HG02759 (cell line): ENCODE measurements around the gene MXD3.

Source experiments
- ATAC-seq: cut with Tn5 transposase; IDR thresholded peaks from one replicate; pipeline ENCODE4 v1.9.1; 2021; ENCODE audit warnings: mild to moderate bottlenecking, moderate library complexity; ENCODE audit not compliant: unreplicated experiment

Gene MXD3

DNA sequence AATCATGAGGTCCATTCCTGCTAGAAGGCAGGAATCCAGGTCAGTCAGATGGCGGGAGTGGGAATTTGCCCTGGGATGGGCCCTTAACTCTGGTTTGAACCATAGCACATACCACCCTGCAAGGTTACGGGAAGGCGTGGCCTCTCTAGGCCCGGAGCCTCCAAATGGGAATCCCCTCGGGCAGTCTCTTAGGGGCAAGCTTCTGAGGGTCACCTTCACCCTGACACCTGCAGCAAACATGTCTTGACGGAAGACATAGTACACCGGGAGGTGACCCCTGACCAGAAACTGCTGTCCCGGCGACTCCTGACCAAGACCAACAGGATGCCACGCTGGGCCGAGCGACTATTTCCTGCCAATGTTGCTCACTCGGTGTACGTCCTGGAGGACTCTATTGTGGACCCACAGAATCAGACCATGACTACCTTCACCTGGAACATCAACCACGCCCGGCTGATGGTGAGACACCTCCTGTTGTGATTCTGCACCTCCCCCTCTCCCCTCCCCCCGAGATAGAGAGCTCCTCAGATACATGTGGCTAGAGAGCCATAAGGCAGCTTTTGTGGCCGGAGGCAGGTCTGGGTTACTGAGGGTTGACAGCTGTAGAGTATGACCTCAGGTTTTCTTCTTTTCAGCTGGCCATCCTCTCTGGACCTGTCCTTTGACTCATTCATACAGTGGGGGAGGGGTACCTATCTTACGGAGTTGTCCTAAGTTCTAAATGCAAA, 7.1 kb downstream of the MXD3 start:
- no peak for ATAC-seq

DNA sequence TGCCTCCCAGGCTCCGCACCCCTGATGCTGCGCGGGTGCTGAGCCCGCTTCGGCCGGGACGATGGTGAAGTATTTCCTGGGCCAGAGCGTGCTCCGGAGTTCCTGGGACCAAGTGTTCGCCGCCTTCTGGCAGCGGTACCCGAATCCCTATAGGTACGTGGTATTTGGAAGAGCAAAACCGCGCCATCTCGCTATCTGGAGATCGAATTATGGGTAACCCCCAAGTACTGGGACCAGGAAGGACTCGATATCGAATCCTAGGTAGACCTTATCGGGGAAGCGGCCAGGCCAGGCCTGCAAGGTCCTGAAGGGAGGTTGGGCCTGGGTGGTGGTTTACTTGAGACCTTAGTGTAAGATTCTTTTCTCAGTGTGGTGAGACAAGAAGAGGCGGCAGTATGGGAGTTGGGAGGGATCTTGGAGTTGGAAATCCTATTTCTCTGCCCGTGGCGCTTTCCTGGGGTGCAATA, 7.7 kb downstream of the MXD3 start:
- ATAC-seq = peak; percentile 8

DNA sequence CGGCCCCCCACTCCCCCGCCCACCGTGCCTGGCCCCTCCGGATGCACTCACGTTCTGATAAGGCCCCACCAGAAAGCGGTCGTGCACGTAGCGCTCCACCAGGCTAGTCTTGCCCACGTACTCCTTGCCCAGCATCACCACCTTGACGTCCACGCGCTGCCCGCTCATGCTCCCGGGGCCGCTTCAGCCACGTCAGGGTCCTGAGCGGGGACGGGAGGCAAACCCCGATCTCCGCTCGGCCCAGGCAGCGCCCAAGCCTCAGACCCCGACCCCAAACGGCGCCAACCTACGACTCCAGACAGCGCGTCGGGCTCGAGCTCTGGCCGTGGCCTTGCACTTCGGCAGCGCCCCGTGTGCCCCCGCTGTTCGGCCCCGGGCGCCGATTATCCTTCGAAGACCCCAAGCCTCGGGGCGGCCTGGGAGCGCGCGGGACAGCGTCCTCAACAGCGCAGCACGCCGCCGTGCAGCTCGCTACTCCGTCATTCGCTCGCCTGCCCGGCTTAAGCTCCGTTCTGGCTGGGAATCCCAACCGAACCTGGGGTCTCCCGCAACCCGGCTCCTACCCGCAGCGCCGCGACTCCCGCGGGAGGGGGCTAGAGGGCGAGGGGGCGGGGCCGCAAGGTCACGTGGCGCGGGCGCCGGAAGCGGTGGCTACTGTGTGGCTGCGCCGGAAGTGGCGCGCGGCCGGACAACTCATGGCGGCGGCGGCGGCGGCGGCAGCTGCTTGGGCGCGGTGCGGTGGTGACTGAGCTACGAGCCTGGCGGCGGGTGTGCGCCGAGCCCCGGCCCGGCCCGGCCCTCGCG, 8.4 kb downstream of the MXD3 start, which contains the start of the genes PRELID1 and RAB24:
PRELID1 (plus strand) TSS at position 679 of the 804 bp plus-strand sequence. CDS start 187 bp downstream, outside the sequence.
RAB24 (minus strand) TSS at position 599 of the 804 bp plus-strand sequence; CDS start at position 168, 431 bp downstream.
- ATAC-seq = peak; percentile 63

DNA sequence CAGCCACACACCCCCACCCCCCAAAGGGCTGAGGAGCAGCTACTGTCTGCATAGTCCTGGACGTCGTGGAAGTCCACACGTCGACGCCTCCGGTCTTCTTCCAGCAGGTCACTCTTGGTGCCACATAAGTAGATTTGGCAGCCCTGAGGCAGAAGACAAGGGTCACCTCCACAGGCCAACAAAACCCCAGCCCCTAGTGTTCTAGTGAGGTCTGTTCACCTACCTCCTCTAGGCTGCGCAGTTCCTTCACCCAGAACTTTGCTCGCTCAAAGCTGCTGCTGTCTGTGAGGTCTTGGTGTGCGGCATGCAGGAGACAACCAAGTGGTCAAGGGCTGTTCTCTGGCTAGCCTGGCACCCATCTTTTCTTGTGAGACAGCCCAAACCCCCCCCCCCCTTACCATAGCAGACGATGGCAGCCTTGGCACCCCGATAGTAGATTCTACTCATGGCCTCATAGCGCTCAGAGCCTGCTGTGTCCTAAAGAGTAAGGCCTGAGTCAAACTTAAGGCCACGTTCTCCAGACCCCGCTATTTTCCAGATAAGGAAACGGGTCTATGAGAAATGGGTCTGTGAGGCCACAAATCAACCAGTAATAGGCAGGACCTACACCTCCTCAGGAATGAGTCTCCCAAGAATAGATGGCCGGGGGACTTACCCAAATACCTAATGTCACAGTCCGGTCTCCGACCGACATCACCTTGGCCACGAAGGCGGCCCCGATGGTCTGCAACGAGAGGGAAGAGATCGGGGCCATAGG, 9.2 kb downstream of the MXD3 start:
- ATAC-seq = no peak

DNA sequence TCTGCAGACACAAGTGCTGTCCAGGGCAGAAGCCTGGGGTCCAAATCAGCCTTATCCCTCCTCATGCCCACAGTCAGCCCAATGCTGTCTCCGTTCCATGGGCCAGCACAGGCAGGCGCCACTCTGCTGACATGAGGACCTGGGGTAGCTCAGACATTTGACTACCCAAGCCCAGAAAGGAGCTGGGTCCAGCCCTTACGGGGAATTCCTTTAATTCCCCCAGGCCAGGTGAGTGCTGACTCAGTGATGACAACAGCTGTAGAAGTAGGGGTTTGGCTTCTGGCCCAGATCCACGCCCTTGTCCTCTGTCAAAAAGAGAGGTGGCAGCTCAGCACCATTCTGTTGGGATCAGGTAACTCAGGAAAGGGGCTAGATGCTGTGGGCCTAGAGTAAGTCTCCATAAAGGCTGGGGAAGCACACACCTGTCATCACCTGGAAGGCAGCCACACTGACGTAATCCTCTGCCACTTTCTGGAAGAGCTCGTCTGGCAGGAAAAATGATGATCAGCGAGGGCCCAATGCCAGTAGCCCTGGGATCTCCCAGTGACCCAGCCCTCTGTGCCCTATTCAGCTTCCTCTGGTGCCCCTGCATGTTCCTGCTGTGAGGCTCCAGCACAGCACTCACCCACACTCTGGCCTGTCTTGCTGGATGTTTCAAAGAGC, 10.1 kb downstream of the MXD3 start:
- no peak for ATAC-seq

DNA sequence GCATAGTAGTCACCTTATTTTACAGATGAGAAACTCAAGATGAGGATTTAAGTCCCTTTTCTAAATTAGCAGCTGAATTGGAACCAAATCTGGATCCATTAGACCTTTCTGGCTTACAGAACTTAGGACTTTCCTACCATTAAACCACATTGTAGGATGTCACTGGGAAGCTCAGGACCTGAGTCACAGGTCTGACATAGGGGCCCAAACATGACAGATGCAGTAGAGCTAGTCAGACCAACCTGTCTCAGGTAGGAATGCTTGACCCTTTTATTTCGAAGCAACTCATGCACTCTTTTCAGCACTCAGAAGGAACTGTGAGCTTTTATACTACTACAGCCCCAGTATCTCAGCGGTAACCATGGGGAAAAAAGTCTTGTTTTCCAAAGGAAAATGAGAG, 10.7 kb downstream of the MXD3 start:
- ATAC-seq = no peak

DNA sequence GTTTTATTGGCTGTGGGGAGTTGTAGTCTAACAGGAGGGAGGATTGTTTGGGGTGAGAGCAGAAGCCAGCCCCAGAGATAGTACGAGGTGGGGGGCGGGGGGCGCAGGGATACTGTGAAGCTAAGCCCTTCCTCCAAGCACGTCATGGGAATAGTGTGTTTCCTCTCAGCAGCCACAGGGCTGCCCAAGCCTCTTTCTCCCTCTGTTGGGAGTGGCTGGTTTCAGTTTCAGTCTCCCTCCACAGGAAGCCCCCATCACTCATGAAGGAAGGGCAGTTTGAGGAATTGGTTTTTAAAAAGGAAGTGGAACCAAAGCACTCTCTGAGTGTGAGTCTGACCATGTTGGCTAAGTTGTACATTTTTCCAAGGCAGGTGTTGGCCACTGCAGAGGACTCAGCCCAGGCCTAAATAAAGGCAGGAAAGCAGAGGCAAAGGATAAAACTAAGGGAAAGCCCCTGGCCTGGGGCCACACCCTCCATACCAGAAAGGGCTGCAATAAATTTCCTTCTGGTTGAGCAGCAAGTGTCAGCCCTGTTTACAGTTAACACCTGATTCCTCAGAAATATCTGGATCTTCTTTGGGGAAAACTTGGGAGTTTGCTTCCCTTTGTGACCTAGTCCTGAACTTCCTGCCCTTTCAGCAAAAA, 11.3 kb downstream of the MXD3 start:
- peak; percentile 34 for ATAC-seq

DNA sequence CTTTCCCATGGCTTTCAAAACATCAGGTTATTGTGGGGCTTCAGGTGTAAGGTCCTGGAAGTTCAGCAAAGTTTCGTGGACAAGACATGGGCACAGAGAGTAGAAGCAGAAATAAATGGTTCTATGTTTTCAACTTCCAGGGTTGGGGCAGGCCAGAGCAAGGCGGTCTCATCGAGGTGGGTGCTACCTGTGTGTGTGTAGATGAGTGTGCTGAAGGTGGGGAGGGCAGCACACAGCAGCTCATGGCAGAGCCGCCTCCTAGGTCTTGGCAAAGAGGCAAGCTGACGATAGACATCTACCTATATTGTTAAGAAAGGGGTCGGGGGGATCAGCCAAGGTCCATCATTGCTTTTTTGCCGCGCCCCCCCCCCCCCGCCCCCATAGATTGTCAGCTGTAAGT, 12.0 kb downstream of the MXD3 start:
- no peak for ATAC-seq

DNA sequence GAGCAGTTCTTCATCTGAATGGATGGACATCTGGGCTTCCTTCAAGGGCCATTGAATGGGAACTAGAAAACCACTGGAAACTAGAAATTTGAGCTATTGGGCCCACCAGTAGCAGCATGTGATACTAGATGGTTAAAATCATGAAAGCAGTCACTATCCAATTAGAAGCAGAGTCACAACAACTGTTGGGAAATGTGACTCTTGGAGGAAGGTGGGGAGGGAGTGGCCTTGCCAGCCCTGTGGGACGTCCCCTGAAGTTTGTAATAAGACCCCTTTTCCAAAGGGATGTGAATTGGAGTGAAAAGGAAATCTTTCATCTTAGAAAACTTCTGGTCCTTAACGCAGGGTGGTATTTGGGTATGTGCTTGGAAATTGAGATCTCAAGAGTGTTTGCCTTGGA, 13.8 kb downstream of the MXD3 start:
- ATAC-seq = no peak

DNA sequence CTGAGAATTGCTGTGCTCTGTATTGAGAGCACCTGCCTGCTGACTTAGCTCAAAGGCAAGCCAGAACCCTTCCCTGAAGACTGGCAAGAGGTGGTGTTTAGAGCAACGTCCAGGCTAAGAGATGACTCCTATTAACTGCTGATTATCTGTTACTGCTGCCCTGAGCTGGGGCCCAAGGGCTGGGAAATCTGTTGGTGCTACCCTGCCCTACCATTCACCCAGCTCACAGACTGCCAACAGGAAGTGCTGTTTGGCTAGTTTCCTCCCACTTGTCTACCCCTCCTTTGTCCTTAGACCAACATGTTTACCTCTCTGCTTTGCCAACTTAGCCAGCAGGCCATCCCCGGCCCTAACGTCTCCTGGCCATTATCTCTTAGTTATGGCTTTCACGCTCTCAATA, 15.1 kb downstream of the MXD3 start:
- no peak for ATAC-seq

DNA sequence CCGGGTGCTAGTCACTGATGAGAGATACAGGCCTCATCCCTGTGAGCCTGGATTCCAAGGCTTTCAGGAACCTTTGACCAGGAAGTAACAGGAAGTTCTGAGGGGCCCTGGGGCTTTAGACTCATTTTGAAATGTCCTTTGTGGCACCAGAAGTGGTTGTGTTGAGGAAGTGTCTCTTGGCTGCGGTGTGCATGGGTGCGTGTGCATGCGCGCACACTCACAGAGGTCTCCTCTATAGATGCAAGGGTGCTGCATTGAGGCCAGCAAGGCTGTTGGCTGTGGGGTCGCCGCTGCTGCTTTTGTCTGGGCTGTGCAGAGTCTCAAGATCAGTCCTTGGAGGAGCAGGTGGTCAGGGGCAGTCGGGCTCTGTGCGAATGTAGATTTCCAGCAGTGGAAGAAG, 15.8 kb downstream of the MXD3 start:
- ATAC-seq = no peak

DNA sequence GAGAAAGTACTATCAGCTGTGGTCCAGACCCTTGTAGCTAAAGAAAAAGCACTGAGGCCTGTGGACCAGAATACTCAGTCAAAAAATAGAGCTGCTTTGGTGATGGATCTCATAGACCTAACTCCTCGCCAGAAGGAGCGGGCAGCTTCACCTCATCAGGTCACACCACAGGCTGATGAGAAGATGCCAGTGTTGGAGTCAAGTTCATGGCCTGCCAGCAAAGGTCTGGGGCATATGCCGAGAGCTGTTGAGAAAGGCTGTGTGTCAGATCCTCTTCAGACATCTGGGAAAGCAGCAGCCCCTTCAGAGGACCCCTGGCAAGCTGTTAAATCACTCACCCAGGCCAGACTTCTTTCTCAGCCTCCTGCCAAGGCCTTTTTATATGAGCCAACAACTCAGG, 17.1 kb downstream of the MXD3 start:
- no peak for ATAC-seq

DNA sequence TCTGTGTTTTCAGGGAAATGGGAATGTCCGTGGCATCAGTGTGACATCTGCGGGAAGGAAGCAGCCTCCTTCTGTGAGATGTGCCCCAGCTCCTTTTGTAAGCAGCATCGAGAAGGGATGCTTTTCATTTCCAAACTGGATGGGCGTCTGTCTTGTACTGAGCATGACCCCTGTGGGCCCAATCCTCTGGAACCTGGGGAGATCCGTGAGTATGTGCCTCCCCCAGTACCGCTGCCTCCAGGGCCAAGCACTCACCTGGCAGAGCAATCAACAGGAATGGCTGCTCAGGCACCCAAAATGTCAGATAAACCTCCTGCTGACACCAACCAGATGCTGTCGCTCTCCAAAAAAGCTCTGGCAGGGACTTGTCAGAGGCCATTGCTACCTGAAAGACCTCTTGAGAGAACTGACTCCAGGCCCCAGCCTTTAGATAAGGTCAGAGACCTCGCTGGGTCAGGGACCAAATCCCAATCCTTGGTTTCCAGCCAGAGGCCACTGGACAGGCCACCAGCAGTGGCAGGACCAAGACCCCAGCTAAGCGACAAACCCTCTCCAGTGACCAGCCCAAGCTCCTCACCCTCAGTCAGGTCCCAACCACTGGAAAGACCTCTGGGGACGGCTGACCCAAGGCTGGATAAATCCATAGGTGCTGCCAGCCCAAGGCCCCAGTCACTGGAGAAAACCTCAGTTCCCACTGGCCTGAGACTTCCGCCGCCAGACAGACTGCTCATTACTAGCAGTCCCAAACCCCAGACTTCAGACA, 17.7 kb downstream of the MXD3 start:
- ATAC-seq = no peak

DNA sequence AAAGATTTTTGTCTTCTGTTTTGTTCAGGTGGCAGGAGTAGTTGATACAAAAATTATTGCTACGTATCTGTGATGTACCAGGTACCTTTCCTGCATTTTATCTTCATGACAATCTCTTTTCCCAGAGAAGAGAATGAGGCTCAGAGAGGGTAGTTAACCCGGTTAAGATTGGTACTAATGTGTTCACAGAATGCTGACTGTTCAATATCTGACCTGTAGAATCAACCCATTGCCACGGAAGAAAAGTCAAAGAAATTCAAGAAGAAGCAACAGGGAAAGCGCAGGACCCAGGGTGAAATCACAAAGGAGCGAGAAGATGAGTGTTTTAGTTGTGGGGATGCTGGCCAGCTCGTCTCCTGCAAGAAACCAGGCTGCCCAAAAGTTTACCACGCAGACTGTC, 20.0 kb downstream of the MXD3 start:
- no peak for ATAC-seq

DNA sequence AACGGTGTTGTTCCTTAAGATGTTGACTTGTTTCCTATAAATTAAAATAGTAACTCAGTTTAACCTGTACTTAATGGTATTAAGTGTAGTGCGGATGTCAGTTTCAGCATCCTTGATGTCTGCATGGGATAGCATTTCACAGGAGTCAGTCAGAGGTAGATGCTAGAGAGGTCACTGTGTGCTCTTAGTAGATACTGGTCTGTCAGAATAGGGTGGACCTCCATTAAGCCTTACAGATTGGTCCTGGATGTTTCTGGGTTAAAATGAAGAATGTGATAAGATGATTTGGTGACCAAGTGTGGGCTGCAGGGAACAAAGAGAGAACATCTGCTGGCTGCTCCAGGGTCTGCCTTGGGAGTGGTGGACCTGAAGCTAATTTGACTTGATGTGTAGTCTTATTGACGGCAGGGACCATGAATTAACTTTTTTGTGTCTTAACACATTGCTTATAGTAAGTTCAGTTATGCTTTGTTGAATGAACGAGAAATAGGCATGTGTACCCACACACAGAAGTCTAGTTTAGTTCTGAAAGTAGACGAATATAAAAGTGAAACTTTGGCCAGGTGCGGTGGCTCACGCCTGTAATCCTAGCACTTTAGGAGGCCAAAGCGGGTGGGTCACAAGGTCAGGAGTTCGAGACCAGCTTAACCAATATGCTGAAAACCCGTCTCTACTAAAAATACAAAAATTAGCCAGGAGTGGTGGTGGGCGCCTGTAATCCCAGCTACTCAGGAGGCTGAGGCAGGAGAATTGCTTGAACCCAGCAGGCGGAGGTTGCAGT, 20.7 kb downstream of the MXD3 start:
- no peak for ATAC-seq

DNA sequence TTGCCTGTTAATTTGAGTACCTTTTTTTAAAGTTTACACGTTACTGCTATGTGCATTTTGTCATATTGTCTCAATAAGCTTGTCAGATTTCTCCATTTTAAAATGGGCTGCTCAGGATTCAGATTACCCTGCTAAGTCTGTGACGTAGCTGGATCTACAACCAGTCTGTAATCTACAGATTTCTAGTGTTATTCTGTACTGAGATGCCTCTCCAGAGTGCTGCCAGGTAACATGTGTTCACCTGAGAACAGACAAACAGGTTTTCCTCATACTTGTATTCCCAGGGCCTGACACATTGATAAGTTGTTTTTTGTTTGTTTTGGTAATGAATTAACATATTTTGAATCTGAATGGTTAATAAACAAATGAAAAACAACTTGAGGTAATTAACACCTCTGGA, 23.5 kb downstream of the MXD3 start:
- no peak for ATAC-seq

DNA sequence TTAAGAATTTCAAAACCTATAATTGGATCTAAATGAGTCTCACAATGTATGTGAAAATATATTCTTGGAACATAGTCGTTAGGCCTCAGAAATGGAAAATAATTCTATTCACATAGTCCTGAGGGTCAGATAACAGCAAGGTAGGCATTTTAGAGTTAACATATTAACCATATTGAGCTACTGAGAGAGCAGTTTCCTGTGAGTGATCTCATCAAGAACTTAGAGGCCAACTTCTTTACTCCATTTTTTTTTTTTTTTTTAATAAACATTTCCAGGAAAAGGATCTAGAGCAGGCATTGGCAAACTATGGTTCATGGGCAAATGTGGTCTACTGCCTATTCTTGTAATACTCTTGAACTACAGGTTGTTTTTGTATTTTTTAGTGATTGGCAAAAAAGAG, 34.8 kb downstream of the MXD3 start:
- no peak for ATAC-seq

DNA sequence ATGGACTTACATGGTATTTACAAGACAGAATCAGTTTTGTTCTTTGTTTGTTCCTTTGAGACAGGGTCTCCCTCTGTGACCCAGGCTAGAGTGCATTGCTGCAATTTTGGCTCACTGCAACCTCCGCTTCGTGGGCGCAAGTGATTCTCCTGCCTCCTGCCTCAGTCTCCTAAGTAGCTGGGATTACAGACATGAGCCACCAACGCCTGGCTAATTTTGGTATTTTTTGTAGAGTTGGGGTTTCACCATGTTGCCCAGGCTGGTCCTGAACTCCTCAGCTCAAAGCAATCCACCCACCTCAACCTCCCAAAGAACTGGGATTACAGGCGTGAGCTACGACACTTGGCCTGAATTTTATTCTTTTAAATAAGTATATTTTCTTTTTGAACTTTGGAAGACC, 35.8 kb downstream of the MXD3 start:
- ATAC-seq = no peak

DNA sequence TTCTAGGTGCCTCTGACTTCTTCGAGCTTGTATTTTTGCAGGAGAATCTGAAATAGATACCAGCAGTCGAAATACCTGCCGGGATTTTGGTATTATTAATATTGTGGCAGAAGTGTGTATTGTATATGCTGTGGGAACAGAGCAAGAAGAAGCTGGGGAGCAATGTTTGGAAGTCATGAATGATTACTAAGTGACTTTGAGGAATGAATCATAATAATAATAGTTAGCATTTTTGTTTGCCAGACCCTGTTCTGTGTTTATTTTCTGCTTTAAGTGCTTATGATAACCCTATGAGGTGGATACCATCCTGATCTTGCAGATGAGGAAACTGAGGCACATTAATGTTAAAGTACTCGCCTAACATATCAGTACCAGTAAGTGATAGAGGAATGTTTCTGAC, 40.6 kb downstream of the MXD3 start:
- ATAC-seq = no peak
